HepG2 (cell line): ENCODE results near the gene GALNTL6. TPM values are rescaled to one million over a fixed set of nuclear protein-coding genes. Genes with fewer than 3 reads are reported as not detected.

ENCODE experiments used
- ATAC-seq: fragments of 200-7000 bp; cut with Tn5 transposase; 3 replicates; pipeline ENCODE4 v1.9.1; 2020; ENCODE audit warnings: mild to moderate bottlenecking, moderate library complexity
- BruUV-seq: library from RNA; stranded (reverse); fragments of 400-500 nt; replicated peaks from 2 replicates; lab custom pipeline; 2021; lab: Mats Ljungman, UMichigan
- CTCF ChIA-PET: fragments of 300-600 bp; formaldehyde crosslinking; extraction: SDS; loops from one replicate; lab custom pipeline; 2021; ENCODE audit warnings: low total read pairs, inconsistent platforms, low intra/inter-chr PET ratio; lab: Yijun Ruan, JAX
- POLR2A ChIA-PET: fragments of 350-600 bp; sonication (Branson Sonifier 250); formaldehyde crosslinking; loops from one replicate; lab custom pipeline; 2020; ENCODE audit warnings: antibody characterized with exemption, inconsistent platforms; lab: Yijun Ruan, JAX
- DNase-seq: peaks from one replicate; pipeline ENCODE4 v3.0.0-alpha.2; 2015; ENCODE audit warnings: low spot score
- FAIRE-seq: peaks from 3 replicates; lab custom pipeline; 2011; peaks lifted over from hg19 to GRCh38; lab: Jason Lieb, UNC
- H2AFZ ChIP-seq: one replicate; pipeline ENCODE4 v1.6.1; 2011; ENCODE audit warnings: low read length, inconsistent platforms
- H3K27ac ChIP-seq: fragments of 300-600 bp; 3 replicates; pipeline ENCODE4 v1.8.0; 2011; ENCODE audit warnings: mixed run types, mild to moderate bottlenecking, mixed read lengths, low read length, inconsistent platforms; ENCODE audit not compliant: insufficient read depth; ENCODE audit errors: extremely low read length
- H3K27me3 ChIP-seq, 2 experiments: fragments of 200-600 bp in 1 of 2; 2 replicates in 1 of 2; 3 replicates in 1 of 2; pipeline versions ENCODE4 v1.6.0 to v1.8.0; 2011; ENCODE audit warnings: low read length in 2 of 2, mild to moderate bottlenecking in 2 of 2, moderate library complexity in 2 of 2, inconsistent platforms in 1 of 2; ENCODE audit not compliant: insufficient read depth in 2 of 2, control insufficient read depth in 1 of 2
- H3K36me3 ChIP-seq, 2 experiments: fragments of 200-600 bp in 1 of 2; replicated peaks in 1 of 2; 2 replicates in 1 of 2; 3 replicates in 1 of 2; pipeline versions ENCODE4 v1.5.1 to v1.8.0; 2011; ENCODE audit warnings: low read length in 2 of 2, inconsistent platforms in 1 of 2; ENCODE audit not compliant: insufficient read depth in 2 of 2, control insufficient read depth in 1 of 2
- H3K4me1 ChIP-seq: 2 replicates; pipeline ENCODE4 v1.5.1; 2012; ENCODE audit warnings: low read length, inconsistent platforms; ENCODE audit not compliant: insufficient read depth
- H3K4me2 ChIP-seq: 2 replicates; pipeline ENCODE4 v1.6.0; 2011; ENCODE audit warnings: low read depth, low read length, inconsistent platforms
- H3K4me3 ChIP-seq, 3 experiments: fragments of 200-600 bp in 1 of 3; sonication (generic), shearing (Covaris generic) in 1 of 3; replicated peaks in 1 of 3; 2 replicates each; pipeline ENCODE4 v1.5.1; 2011 to 2016; ENCODE audit warnings: low read length in 3 of 3, inconsistent platforms in 2 of 3, low read depth in 2 of 3, mild to moderate bottlenecking in 2 of 3, control low read depth in 1 of 3, mixed read lengths in 1 of 3; ENCODE audit not compliant: insufficient read depth in 1 of 3
- H3K79me2 ChIP-seq: one replicate; pipeline ENCODE4 v1.6.1; 2011; ENCODE audit warnings: low read length, inconsistent platforms; ENCODE audit not compliant: insufficient read depth
- H3K9ac ChIP-seq: 2 replicates; pipeline ENCODE4 v1.6.0; 2011; ENCODE audit warnings: mild to moderate bottlenecking, low read depth, low read length, inconsistent platforms; ENCODE audit not compliant: insufficient read depth
- H3K9me3 ChIP-seq: 2 replicates; pipeline ENCODE4 v1.5.1; 2012; ENCODE audit warnings: mild to moderate bottlenecking, low read length
- H4K20me1 ChIP-seq: 2 replicates; pipeline ENCODE4 v1.6.0; 2011; ENCODE audit warnings: inconsistent platforms, mild to moderate bottlenecking, low read length, moderate library complexity; ENCODE audit not compliant: insufficient read depth
- AGO2 ChIP-seq: fragments of 200-400 bp; formaldehyde crosslinking; optimal IDR thresholded peaks from 2 replicates; pipeline ENCODE3; 2017; ENCODE audit warnings: mild to moderate bottlenecking, low read depth, low read length, moderate library complexity
- JUN ChIP-seq: sonication (generic); formaldehyde crosslinking; IDR thresholded peaks from 2 replicates; pipeline ENCODE4 v1.4.0; 2020; ENCODE audit warnings: mild to moderate bottlenecking, missing genetic modification reagents
- MED1 ChIP-seq: sonication (generic); formaldehyde crosslinking; IDR thresholded peaks from 2 replicates; pipeline ENCODE4 v1.4.0; 2020; ENCODE audit warnings: missing genetic modification reagents
- MEIS2 ChIP-seq: sonication (generic); formaldehyde crosslinking; IDR thresholded peaks from 2 replicates; pipeline ENCODE4 v1.9.0; 2021; ENCODE audit warnings: mild to moderate bottlenecking, missing genetic modification reagents
- NFE2 ChIP-seq: sonication (generic); formaldehyde crosslinking; IDR thresholded peaks from 2 replicates; pipeline ENCODE4 v1.4.0; 2020; ENCODE audit warnings: missing genetic modification reagents
- PHF5A ChIP-seq: IDR thresholded peaks from one replicate; pipeline ENCODE4 v1.6.1; 2018; ENCODE audit warnings: low read depth, missing genetic modification reagents; ENCODE audit not compliant: unreplicated experiment
- POLR2G ChIP-seq: fragments of 200-400 bp; formaldehyde crosslinking; IDR thresholded peaks from 2 replicates; pipeline ENCODE4 v1.6.1; 2018; ENCODE audit warnings: mild to moderate bottlenecking, low read depth, low read length, moderate library complexity
- RFX1 ChIP-seq: fragments of 450-650 bp; IDR thresholded peaks from 2 replicates; pipeline ENCODE4 v1.6.1; 2017
- SNAI1 ChIP-seq: sonication (generic); formaldehyde crosslinking; IDR thresholded peaks from 2 replicates; pipeline ENCODE4 v1.5.0; 2020; ENCODE audit warnings: mild to moderate bottlenecking, missing genetic modification reagents, borderline replicate concordance
- ZKSCAN8 ChIP-seq: IDR thresholded peaks from 2 replicates; pipeline ENCODE4 v1.6.1; 2016; ENCODE audit warnings: borderline replicate concordance, missing genetic modification reagents, missing compliant biosample characterization
- ZNF552 ChIP-seq: sonication (generic); formaldehyde crosslinking; IDR thresholded peaks from 2 replicates; pipeline ENCODE4 v1.9.0; 2022; ENCODE audit warnings: missing genetic modification reagents, mild to moderate bottlenecking, borderline replicate concordance
- ZNF558 ChIP-seq: sonication (generic); formaldehyde crosslinking; IDR thresholded peaks from 2 replicates; pipeline ENCODE4 v1.9.0; 2022; ENCODE audit warnings: mild to moderate bottlenecking, missing genetic modification reagents, borderline replicate concordance
- ZNF670 ChIP-seq: sonication (generic); formaldehyde crosslinking; IDR thresholded peaks from 2 replicates; pipeline ENCODE4 v1.8.0; 2022; ENCODE audit warnings: mild to moderate bottlenecking, missing genetic modification reagents, borderline replicate concordance
- ZNF841 ChIP-seq: sonication (generic); formaldehyde crosslinking; IDR thresholded peaks from 2 replicates; pipeline ENCODE4 v1.8.1; 2023; ENCODE audit warnings: missing genetic modification reagents, borderline replicate concordance
- WGBS: methylation state at CpG from one replicate; pipeline ENCODE4 v1.1.6; 2017; ENCODE audit warnings: low lambda C conversion rate; 5-methylcytosine and 5-hydroxymethylcytosine counted together
- in situ Hi-C: cut with HindIII; loops from 2 replicates; pipeline ENCODE4 v1.10.0; 2017; ENCODE audit warnings: low pct_unique_long_range_greater_than_20kb; ENCODE audit not compliant: extremely low pct_ligation_motif_present
- intact Hi-C: fragments of 100-400 bp; cut with micrococcal nuclease; formaldehyde crosslinking; loops from one replicate; pipeline ENCODE4 v1.10.0; 2022; ENCODE audit not compliant: unreplicated experiment
- polyA plus RNA-seq, 8 experiments: library from polyadenylated mRNA; depleted of rRNA in 3 of 8; stranded (reverse) in 7 of 8; unstranded in 1 of 8; fragments of >200 nt; fragmentation: Illumina TruSeq in 4 of 8; extraction: Trizol in 4 of 8; gene quantifications; 2 replicates each; pipeline versions ENCODE4 v1.2.1 to v1.2.3, GENCODE V29; 2011 to 2016; ENCODE audit warnings: low read depth in 4 of 8, missing spikeins in 1 of 8, mixed read lengths in 1 of 8; ENCODE audit not compliant: insufficient read depth in 1 of 8
- total RNA-seq, 5 experiments: library from RNA; depleted of rRNA; stranded (reverse); fragments of >200 nt; fragmentation: Illumina TruSeq; extraction: Trizol; gene quantifications; 2 replicates each; pipeline ENCODE4 v1.2.3, GENCODE V29; 2016; ENCODE audit warnings: low read depth in 1 of 5
- TF ChIP-seq, protein P1 (sequence below): sonication (generic); formaldehyde crosslinking; IDR thresholded peaks from 2 replicates; pipeline ENCODE4 v1.5.0; 2020; ENCODE audit warnings: mild to moderate bottlenecking, missing genetic modification reagents
- TF ChIP-seq, protein P2 (sequence below): sonication (generic); formaldehyde crosslinking; IDR thresholded peaks from 2 replicates; pipeline ENCODE4 v1.5.1; 2020; ENCODE audit warnings: mild to moderate bottlenecking, missing genetic modification reagents
- TF ChIP-seq, protein P3 (sequence below): sonication (generic); formaldehyde crosslinking; IDR thresholded peaks from 2 replicates; pipeline ENCODE4 v1.5.0; 2020; ENCODE audit warnings: mild to moderate bottlenecking, missing genetic modification reagents

GALNTL6 gene
- total and polyA plus RNA-seq, 2 of the 13 experiments (the other 11 are each of a cell fraction or from before 2014, with no cell fraction given), result not detected

DNA sequence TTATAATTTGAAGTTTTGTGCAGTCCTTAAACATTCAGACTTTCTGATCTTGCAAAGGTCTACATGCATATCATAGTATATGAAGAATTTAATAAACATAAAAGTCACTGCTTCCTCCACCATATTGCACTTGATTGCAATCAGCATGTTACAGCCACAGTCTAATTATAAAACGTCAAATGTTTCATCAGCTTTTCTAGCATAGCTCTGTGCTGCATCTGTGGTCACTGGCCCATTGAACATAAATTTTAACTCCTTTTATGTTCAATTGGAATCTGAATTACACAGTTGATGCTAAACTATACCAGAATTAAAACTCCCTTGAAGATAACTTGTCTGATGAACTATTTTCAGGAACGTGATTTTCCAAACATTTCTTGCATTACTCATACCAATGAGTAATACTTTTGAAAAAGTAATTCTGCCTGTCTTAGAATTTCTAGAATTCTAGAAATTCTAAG, 329.1 kb downstream of the GALNTL6 start:
- 3% methylated on average over 2 of the region's 2 CpGs for WGBS
- Histone ChIP-seq H3K4me3 (no peak overlapping the region), H3K36me3 (no peaks in the 10 kb centered on the region), H3K9ac (no peak overlapping the region), H3K9me3 (no peaks in the 10 kb centered on the region), H3K4me2 (no peak overlapping the region), H3K27ac (no peak overlapping the region), H3K27me3 (no peaks in the 10 kb centered on the region), H3K79me2 (no peaks in the 10 kb centered on the region), H4K20me1 (no peaks in the 10 kb centered on the region), H3K4me1 (no peaks in the 10 kb centered on the region), H2AFZ (no peak overlapping the region)
- no peak for ATAC-seq
- no TSS peak for BruUV-seq
- POLR2A ChIA-PET, result no interaction called here
- intact Hi-C loops, result no loop called here
- in situ Hi-C loops, result no loop called here
- CTCF ChIA-PET, result no interaction called here
- TF ChIP-seq, protein P1, sequence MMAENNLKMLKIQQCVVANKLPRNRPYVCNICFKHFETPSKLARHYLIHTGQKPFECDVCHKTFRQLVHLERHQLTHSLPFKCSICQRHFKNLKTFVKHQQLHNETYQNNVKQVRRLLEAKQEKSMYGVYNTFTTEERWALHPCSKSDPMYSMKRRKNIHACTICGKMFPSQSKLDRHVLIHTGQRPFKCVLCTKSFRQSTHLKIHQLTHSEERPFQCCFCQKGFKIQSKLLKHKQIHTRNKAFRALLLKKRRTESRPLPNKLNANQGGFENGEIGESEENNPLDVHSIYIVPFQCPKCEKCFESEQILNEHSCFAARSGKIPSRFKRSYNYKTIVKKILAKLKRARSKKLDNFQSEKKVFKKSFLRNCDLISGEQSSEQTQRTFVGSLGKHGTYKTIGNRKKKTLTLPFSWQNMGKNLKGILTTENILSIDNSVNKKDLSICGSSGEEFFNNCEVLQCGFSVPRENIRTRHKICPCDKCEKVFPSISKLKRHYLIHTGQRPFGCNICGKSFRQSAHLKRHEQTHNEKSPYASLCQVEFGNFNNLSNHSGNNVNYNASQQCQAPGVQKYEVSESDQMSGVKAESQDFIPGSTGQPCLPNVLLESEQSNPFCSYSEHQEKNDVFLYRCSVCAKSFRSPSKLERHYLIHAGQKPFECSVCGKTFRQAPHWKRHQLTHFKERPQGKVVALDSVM, result no peak
- TF ChIP-seq MED1 (CRISPR knock-in tag), result no peak
- TF ChIP-seq ZNF841, result no peak
- no peak for TF ChIP-seq POLR2G
- no peak for TF ChIP-seq PHF5A
- TF ChIP-seq, protein P2, sequence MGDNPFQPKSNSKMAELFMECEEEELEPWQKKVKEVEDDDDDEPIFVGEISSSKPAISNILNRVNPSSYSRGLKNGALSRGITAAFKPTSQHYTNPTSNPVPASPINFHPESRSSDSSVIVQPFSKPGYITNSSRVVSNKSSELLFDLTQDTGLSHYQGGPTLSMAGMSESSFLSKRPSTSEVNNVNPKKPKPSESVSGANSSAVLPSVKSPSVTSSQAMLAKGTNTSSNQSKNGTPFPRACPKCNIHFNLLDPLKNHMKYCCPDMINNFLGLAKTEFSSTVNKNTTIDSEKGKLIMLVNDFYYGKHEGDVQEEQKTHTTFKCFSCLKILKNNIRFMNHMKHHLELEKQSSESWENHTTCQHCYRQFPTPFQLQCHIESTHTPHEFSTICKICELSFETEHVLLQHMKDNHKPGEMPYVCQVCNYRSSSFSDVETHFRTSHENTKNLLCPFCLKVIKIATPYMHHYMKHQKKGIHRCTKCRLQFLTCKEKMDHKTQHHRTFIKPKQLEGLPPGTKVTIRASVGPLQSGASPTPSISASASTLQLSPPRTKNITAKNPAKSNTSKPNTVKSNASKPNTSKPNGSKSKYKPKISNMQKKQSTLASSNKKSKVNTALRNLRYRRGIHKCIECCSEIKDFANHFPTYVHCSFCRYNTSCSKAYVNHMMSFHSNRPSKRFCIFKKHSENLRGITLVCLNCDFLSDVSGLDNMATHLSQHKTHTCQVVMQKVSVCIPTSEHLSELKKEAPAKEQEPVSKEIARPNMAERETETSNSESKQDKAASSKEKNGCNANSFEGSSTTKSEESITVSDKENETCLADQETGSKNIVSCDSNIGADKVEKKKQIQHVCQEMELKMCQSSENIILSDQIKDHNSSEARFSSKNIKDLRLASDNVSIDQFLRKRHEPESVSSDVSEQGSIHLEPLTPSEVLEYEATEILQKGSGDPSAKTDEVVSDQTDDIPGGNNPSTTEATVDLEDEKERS, result no peak
- no peak for TF ChIP-seq ZNF670
- TF ChIP-seq, protein P3, sequence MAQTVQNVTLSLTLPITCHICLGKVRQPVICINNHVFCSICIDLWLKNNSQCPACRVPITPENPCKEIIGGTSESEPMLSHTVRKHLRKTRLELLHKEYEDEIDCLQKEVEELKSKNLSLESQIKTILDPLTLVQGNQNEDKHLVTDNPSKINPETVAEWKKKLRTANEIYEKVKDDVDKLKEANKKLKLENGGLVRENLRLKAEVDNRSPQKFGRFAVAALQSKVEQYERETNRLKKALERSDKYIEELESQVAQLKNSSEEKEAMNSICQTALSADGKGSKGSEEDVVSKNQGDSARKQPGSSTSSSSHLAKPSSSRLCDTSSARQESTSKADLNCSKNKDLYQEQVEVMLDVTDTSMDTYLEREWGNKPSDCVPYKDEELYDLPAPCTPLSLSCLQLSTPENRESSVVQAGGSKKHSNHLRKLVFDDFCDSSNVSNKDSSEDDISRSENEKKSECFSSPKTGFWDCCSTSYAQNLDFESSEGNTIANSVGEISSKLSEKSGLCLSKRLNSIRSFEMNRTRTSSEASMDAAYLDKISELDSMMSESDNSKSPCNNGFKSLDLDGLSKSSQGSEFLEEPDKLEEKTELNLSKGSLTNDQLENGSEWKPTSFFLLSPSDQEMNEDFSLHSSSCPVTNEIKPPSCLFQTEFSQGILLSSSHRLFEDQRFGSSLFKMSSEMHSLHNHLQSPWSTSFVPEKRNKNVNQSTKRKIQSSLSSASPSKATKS, result no peak
- TF ChIP-seq RFX1, result no peak
- no peak for TF ChIP-seq SNAI1
- TF ChIP-seq JUN (CRISPR knock-in tag), result no peak
- TF ChIP-seq ZNF552 (CRISPR knock-in tag), result no peak
- no peak for TF ChIP-seq ZNF558 (CRISPR knock-in tag)
- TF ChIP-seq MEIS2 (CRISPR knock-in tag), result no peak
- no peak for TF ChIP-seq AGO2
- TF ChIP-seq ZKSCAN8, result no peak
- no peak for TF ChIP-seq NFE2
- no peak for DNase-seq
- no peak for FAIRE-seq
